Mammary microvascular endothelial cell (primary cell): ENCODE data around the gene TBC1D8. TPM values are rescaled to one million over a fixed set of nuclear protein-coding genes. Genes with fewer than 3 reads are reported as not detected.

Experiments
- total RNA-seq: library from RNA; depleted of rRNA; stranded (reverse); fragments of >200 nt; gene quantifications from 2 replicates; pipeline ENCODE4 v1.2.3, GENCODE V29; 2015

TBC1D8 gene
- total RNA-seq: 32.7 and 39.8 TPM in 2 replicates

DNA sequence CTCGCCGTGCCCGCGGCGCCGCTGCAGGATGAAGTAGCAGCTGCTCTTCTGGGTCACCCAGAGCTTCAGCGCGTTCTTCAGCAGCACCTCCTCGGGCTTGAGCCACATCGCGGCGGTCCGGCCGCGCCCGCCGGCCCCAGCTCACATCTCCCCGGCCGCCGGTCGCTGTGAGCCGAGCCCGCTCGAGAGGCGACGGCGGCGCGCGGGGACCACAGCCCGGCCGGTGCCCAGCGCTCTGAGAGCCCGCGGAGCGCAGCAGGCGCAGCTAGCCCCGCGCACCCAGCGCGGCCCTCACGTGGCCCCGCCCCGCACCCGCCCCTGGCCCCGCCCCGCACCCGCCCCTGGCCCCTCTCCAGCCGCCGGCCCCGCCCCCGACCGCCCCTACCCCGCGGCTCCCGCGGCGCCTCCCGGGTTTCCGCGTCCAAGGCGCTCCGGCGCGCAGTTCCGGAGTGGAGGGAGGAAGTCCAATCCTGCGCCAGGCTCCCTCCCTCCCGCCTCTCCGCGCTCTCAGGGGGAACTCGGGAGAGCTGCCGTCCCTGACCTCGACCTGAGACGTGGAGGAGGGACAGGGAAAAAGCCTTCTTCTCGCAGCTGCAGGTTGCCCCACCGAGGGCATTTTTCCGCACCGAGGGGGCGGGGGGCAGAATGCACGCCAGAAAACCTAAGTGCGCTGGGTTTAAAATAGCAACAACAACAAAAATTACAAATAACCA lies at the start of gene TBC1D8:
TSS of gene TBC1D8 (minus strand) at position 237 of the 713 bp plus-strand sequence. CDS start at position 108, 129 bp downstream.

GRCh38 chr2:101001691-101002561 lies 149.3 kb downstream of the TBC1D8 start, which contains the start of gene RPL31:
RPL31 (plus strand) TSS chr2:101002289; CDS start chr2:101002702, 413 bp downstream.

Other genes with a start within 250 kb of the TBC1D8 start
- 891 and 1,073 TPM in 2 replicates for gene RPL31, start 149.1 kb downstream of the TBC1D8 start, total RNA-seq
- 40.4 and 47.3 TPM in 2 replicates for gene CNOT11, start 101.5 kb upstream of the TBC1D8 start, total RNA-seq
- 41.8 and 42.6 TPM in 2 replicates for gene RNF149, start 157.3 kb upstream of the TBC1D8 start, total RNA-seq
- 0.27 TPM in 1 of 2 replicates, not detected in the other for gene CREG2, start 236.1 kb upstream of the TBC1D8 start, total RNA-seq